ENCODE data around the gene RAPGEF6.

The RAPGEF6 gene

DNA sequence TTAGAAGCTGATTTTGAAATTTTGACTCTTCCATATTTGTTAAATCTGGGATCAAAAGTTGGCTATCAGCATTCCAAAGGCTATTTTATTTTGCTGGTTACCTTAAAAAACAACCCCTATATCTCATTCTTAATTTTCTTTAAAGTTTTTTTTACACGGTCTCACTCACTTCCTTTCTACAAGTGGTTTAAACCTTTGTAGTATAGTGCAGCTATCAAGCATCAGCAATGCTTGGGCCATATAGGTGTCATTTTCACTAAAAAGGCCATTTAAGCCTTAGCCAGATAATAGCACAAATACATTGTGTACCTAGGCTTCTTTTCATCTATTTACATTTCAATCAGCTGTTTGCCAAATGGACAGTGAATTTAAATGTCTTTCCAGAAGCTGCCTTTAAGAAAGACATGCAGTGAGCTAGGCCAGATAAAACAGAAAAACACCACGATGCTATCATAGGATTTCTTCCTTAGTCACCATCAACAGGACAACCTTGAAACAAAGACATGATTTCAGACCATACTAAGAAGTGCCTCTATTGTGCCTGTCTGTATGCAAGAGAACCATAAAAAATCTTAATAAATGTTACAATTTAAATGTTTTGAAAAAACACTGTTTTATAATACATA lies 104.2 kb downstream of the RAPGEF6 start:
- no peak for TF ChIP-seq GATA2 (IDR thresholded peaks at IDR 0.05; ENCODE audit: low read depth, low read length)
- no peak for TF ChIP-seq GATA3 (IDR thresholded peaks at IDR 0.05; ENCODE audit: low read depth, low read length)

DNA sequence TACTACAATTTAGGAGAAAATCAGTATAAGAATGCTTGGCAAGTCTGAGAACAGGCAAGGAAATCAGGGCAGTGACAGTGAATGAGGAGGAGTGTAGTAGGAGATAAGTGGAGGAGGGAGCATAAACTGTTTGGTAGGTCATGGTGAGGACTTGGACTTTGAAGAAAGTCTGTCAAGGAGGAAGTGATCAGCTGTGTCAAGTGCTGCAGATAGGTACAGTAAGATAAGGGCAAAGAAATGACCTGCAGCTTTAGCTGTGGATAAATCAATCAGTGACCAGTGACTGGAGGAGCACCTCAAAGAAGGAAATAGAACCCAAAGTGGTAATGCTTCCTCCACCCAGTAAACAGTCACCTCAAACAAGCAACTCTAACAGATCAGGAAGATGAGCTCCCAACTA lies 106.3 kb downstream of the RAPGEF6 start:
- TF ChIP-seq GATA3 (IDR thresholded peaks at IDR 0.05; ENCODE audit: low read depth, low read length) (no peak), GATA2 (IDR thresholded peaks at IDR 0.05; ENCODE audit: low read depth, low read length) (no peak)

DNA sequence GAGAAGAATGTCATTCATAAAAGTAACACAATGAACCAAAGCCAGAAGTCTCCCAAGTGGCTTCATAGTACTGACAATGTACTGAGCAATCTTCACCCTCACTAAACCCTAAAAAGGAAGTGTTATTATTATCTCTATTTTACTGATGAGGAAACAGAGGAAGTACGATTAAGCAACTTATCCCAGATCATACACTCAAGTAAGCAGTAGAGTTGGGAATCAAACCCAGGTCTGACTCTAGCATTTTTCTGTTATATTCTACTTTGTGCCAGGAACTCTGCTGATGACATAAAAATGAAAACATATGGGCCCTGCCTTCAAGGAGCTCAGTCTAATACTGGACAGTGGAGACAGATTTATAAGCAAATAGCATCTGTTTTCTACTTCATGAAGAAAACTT lies 109.2 kb downstream of the RAPGEF6 start:
- no peak for TF ChIP-seq GATA2 (IDR thresholded peaks at IDR 0.05; ENCODE audit: low read depth, low read length)
- no peak for TF ChIP-seq GATA3 (IDR thresholded peaks at IDR 0.05; ENCODE audit: low read depth, low read length)

DNA sequence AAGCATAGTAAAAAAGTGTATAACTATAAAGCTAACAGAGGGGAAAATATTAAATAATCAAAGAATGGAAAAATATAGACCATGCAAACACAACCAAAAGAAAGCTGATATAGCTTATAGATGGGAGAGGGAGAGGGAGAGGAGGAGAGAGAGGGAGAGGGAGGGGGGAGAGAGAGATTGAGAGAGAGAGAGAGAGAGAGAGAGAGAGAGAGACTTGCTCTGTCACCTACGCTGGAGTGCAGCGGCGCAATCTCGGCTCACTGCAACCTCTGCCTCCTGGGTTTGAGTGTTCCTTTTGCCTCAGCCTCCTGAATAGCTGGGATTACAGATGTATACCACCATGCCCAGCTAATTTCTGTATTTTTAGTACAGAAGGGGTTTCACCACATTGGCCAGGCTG lies 110.6 kb downstream of the RAPGEF6 start:
- TF ChIP-seq GATA3 (IDR thresholded peaks at IDR 0.05; ENCODE audit: low read depth, low read length), result no peak

DNA sequence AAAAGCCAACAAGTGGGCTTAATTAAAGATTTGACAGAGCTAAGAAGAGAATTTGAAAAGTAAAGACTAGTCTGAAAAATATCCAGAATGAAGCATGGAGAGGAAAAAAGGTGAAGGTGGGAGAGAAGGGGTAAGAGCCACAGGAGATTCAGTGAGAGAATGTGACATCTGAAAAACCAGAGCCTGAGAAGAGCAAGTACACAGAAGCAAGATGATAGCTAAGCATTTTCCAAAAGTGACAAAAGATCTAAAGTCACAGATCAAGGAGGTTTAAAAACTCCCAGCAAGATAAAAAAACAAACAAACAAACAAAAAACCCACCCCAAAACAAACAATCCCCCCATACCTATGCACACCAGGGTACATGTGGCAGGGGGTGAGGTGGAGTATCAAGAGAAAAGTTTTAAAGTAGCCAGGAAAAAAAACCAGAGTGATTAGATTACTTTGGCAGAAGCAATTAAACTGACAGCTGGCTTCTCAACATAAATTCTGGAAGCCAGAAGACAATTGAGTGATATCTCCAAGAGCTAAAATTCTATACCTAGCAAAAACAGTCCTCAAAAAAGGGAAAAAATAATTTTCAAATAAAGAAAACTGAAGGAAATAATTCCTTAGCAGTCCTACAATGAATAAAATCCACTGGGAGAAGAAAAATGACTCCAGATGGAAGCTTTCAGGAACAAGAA lies 111.4 kb downstream of the RAPGEF6 start:
- no peak for TF ChIP-seq GATA3 (IDR thresholded peaks at IDR 0.05; ENCODE audit: low read depth, low read length)

DNA sequence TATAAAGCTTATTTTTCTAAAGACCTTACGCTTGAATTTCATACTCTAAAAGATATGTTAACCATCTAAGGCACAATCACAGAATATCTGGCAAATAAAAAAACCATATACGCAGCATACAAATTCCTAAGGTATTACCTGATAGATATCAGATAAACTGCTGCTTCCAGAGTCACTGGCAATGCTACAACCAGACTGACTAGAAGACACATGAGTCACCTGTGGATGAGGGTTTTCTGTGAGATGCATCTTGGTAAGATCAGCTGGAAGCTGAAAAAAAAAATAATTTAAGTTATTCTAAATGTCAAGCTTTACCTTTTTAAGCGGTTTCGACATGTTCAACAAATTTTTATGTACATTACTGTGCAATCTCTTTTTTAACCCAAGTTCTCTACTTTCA lies 113.8 kb downstream of the RAPGEF6 start:
- TF ChIP-seq GATA3 (IDR thresholded peaks at IDR 0.05; ENCODE audit: low read depth, low read length) (no peak), GATA2 (IDR thresholded peaks at IDR 0.05; ENCODE audit: low read depth, low read length) (no peak)

DNA sequence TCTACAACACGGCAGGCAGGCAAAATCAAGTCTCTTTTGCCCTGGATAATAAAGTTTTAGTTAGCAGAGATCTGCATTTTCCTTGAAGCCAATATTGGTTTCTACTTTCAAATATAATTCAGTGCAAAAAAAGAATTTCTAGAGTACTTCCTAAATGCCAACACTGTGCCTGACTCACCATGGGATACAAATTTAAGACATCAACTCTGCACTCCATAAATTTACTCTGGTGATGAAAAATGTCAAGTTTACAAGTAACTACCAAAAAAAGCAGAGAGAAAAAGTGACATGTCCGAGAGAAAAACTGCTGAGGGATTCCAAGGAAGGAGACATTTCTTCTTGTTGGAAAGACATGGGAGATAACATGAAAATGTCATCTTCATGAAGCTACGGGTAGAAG lies 119.7 kb downstream of the RAPGEF6 start:
- no peak for TF ChIP-seq GATA3 (IDR thresholded peaks at IDR 0.05; ENCODE audit: low read depth, low read length)
- TF ChIP-seq GATA2 (IDR thresholded peaks at IDR 0.05; ENCODE audit: low read depth, low read length), result no peak

DNA sequence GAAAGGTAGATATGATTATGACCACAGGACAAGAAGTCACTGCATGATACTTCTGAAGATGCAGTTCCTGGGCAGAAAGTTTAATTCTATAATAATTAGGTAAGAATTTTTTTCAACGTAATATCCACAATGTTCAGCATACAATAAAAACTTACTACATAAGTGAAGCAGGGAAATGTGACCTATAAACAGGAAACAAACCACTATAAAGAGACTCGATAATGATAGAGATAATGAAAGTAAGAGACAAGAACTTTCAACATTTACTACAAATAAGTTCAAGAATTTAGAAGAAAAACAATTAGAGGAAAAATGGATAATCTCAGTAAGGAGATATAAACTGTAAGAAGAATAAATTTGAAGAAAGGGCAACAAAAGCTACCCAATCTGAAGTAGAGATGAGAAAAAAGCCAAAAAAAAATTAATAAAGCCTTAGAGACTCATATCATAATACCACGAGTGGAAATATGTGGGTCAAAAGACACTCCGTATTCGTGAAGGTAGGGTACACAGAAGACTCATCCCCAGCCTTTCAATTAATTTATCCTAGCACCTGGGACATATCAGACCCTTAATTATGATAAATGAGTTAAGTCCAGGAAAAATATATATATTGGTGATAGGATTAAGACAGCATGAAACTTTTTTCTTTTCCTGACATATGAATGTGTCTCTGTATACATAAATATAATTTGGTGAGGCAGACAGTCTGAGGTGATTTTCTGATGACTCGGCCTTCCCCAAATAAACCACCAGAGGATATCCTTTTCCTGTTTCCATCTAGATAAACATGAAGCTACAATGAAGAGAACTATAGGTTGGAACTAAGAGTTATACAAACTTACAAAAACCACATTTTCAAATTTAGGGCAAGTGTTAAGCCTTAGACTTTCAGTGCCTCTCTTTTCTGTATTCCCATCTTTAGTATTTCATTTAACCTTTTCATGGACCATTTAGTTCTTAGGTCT lies 120.4 kb downstream of the RAPGEF6 start:
- no peak for TF ChIP-seq GATA2 (IDR thresholded peaks at IDR 0.05; ENCODE audit: low read depth, low read length)

DNA sequence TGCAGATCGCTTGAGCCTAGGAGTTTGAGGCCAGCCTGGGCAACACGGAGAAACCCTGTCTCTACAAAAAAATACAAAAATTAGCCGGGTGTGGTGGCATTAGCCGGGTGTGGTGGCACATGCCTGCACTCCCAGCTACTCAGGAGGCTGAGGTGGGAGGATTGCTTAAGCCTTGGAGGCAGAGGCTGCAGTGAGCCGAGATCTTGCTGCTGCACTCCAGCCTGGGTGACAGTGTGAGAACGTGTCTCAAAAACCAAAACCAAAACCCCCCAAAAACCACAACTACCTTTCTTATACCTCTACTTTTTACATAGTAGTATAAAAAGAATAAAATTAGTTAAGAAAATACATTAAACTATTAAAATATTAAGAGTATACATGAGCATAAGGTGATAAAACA lies 121.2 kb downstream of the RAPGEF6 start:
- TF ChIP-seq GATA3 (IDR thresholded peaks at IDR 0.05; ENCODE audit: low read depth, low read length), result no peak
- no peak for TF ChIP-seq GATA2 (IDR thresholded peaks at IDR 0.05; ENCODE audit: low read depth, low read length)

DNA sequence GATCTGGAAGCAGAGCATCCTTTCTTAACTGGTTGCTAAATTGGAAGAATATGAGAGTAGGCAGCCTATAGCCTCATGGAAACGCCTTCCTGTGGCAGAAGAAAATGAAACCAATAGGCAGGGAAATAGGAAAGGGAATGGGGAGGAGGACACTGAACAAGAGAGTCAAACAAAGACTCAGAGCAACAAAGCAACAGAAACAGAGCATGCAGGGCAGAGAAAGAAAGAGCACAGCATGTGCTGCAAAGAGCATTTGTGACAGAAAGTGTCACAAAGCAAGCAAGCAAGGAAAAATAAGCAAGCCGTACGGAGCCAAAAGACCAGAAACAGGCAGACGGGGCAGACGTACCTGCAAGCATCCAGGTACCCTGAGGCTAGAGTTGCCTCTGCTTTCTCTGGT lies 123.1 kb downstream of the RAPGEF6 start:
- TF ChIP-seq GATA3 (IDR thresholded peaks at IDR 0.05; ENCODE audit: low read depth, low read length) (no peak), GATA2 (IDR thresholded peaks at IDR 0.05; ENCODE audit: low read depth, low read length) (no peak)

DNA sequence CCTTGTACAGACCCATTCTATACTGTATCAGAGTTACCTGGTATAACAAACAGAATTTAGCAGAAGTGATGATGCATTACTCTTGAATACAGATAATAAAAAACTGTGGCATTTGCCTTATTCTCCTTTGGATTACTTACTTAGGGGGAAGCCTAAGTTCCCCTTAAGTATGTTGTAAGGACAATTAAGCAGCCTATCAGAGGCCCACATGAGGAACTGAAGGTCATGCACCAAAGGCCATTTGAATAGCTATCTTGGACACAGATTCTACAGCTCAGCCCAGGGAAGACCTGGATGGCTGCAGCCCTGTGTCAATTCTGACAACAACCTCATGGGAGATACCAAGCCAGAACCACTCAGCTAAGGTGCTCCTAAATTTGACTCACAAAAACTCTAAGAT lies 125.2 kb downstream of the RAPGEF6 start:
- TF ChIP-seq GATA2 (IDR thresholded peaks at IDR 0.05; ENCODE audit: low read depth, low read length) (no peak), GATA3 (IDR thresholded peaks at IDR 0.05; ENCODE audit: low read depth, low read length) (no peak)

DNA sequence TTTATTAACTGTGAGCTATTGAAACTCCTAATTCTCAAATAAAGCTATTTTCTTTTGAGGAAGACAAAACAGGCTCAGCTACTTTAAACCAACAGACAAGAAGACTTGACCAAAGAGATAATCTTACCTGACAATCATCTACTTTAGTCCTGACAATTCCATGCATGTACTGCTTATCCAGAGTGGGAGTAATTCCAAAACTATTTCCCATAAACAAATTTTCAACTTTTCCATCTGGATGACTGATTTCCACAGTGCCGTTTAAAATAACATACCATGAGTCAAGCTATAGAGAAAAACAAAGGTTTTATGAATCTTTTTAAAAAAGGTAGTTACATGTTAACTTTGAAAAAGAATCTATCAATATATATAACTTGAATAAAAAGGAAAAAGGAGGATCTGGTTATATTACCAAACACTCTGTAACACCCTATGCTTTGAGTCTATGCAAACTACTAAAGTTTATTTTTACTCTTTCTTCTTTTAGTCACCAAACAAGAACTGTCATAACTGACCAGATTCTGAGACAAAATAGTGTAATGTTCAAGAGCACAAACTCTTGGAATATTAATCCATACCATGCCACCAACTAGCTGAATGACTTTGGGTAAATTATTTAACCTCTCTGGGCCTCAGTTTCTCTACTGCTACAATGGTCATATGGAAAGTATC lies 129.7 kb downstream of the RAPGEF6 start:
- no peak for TF ChIP-seq GATA3 (IDR thresholded peaks at IDR 0.05; ENCODE audit: low read depth, low read length)
- no peak for TF ChIP-seq GATA2 (IDR thresholded peaks at IDR 0.05; ENCODE audit: low read depth, low read length)

DNA sequence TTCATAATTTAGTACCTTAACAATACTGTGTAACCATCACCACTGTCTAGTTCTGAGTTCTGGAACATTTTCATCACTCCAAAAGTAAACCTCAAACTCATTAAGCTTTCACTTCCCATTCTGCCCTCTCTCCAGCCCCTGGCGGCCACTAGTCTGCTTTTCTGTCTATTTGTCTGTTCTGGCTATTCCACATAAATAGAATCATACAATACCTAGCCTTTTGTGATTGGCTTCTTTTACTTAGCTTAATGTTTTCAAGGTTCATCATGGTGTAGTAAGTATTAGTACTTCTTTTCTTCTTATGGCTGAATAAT lies 138.7 kb downstream of the RAPGEF6 start:
- TF ChIP-seq GATA3 (IDR thresholded peaks at IDR 0.05; ENCODE audit: low read depth, low read length) (no peak), GATA2 (IDR thresholded peaks at IDR 0.05; ENCODE audit: low read depth, low read length) (no peak)
